ENCODE data around the gene VSIG10. TPM values are rescaled to one million over a fixed set of nuclear protein-coding genes. Genes with fewer than 3 reads are reported as not detected.
A peak's percentile ranks its signal among the peaks of the same experiment; 100 is the strongest.

The VSIG10 gene
- total RNA-seq, 1 donor from 2014 or later = 38.3 TPM

DNA sequence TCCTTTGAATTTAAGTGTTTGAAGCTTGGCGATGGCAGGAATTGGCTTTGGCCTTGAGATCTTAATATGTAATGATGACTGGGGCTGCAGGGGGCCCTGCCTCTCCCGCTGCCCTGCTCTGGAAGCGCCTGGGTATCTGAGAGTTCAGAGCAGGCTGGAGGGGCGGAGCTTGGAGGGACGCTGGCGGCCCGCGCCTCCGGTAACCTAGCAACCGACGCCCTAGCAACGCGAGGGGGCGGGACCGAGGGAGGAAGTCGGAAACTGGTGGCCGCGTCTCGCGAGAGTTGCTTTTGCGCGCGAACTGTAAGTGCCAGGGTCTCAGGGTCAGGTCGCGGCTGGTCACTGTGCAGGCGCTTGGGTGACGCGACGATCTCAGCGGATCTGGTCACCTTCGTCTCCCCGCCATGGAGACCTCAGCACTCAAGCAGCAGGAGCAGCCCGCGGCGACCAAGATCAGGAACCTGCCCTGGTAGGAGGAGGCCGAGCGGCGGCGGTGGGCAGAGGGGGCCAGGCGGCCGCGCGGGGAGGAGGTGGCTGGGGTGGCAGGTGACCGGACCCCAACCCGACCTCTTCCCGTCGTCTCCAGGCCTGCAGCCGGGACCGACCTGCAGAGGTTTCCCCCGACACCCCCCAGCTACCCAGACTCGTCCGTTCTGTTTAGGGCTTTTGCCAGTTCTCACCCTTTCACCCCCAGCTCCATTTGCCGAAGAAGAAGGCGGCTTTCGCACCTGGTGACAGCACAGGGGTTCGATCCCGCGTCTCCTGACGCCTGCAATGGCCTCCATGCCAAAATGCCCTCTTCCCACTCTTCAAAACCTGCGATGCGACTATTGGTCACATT is 87.2 kb downstream of the VSIG10 start, which contains the start of gene RFC5:
TSS of gene RFC5 (plus strand) at position 280 of the 841 bp plus-strand sequence. CDS start at position 405, 125 bp downstream.
- H3K9me3 ChIP-seq = no peaks in the 10 kb centered on the region
- intact Hi-C loops (cut with DNase I) = loop anchor here (2.0 to 10.0 kb wide), 6 partner anchors 36 to 1648 kb away; partner anchors contain the start of genes PEBP1, PRKAB1, TAOK3 and VSIG10
- H3K4me1 ChIP-seq = peaks cover 0 to 4% of the 10 kb centered on the region in 2 donors
- H3K27ac ChIP-seq = peak within 1 kb of the TSS in 1 of 2 donors; percentile 22
- H3K4me3 ChIP-seq = peak within 1 kb of the TSS; percentile 67 to 84
- TF ChIP-seq, protein P1, sequence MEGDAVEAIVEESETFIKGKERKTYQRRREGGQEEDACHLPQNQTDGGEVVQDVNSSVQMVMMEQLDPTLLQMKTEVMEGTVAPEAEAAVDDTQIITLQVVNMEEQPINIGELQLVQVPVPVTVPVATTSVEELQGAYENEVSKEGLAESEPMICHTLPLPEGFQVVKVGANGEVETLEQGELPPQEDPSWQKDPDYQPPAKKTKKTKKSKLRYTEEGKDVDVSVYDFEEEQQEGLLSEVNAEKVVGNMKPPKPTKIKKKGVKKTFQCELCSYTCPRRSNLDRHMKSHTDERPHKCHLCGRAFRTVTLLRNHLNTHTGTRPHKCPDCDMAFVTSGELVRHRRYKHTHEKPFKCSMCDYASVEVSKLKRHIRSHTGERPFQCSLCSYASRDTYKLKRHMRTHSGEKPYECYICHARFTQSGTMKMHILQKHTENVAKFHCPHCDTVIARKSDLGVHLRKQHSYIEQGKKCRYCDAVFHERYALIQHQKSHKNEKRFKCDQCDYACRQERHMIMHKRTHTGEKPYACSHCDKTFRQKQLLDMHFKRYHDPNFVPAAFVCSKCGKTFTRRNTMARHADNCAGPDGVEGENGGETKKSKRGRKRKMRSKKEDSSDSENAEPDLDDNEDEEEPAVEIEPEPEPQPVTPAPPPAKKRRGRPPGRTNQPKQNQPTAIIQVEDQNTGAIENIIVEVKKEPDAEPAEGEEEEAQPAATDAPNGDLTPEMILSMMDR (IDR thresholded peaks at IDR 0.05) = no peak
- H3K36me3 ChIP-seq = peaks cover 0 to 5% of the 10 kb centered on the region in 2 donors
- H3K27me3 ChIP-seq = no peaks in the 10 kb centered on the region
- peak; percentile 86 to 98 for DNase-seq (ENCODE audit: low spot score in 2 of 2)

DNA sequence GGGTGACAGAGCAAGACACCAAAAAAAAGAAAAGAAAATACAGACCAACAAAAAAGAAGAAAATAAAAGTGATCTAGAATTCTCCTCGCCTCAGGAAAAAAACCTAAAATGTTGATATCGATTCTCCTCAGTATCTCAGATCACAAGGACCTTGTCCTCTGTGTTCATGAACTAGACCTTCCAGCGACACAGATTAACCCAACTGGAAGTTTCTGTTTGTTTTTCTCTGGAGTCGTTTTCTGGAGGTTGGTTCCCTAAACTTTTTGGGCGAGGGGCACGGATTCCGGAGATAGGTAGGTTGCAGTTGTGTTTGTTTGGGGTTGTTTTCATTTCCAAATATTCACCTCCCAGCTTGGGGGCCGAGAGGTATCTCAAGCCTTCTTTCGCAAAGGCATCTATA is 87.9 kb downstream of the VSIG10 start:
- intact Hi-C loops (cut with DNase I) = loop anchor here (2.0 to 10.0 kb wide), 6 partner anchors 37 to 1649 kb away; partner anchors contain the start of genes PEBP1, PRKAB1, TAOK3 and VSIG10
- DNase-seq (ENCODE audit: low spot score in 2 of 2) = no peak
- no peaks in the 10 kb centered on the region for H3K27me3 ChIP-seq
- no peak overlapping the region for H3K27ac ChIP-seq
- peak overlapping the region; percentile 67 to 84 for H3K4me3 ChIP-seq
- no peaks in the 10 kb centered on the region for H3K9me3 ChIP-seq
- TF ChIP-seq, protein P1 (IDR thresholded peaks at IDR 0.05) = no peak
- H3K36me3 ChIP-seq = peaks cover 0 to 2% of the 10 kb centered on the region in 2 donors
- peaks cover 0 to 4% of the 10 kb centered on the region in 2 donors for H3K4me1 ChIP-seq

- no peak overlapping the region for H3K27ac ChIP-seq
- H3K4me1 ChIP-seq = peaks cover 0 to 4% of the 10 kb centered on the region in 2 donors
- no peak overlapping the region for H3K4me3 ChIP-seq
- TF ChIP-seq, protein P1 (IDR thresholded peaks at IDR 0.05) = no peak
- H3K9me3 ChIP-seq = no peaks in the 10 kb centered on the region
- H3K27me3 ChIP-seq = no peaks in the 10 kb centered on the region
- intact Hi-C loops (cut with DNase I) = loop anchor here (5.0 to 10.0 kb wide), 2 partner anchors 87 to 1649 kb away; partner anchors contain the start of genes PRKAB1 and VSIG10
- no peaks in the 10 kb centered on the region for H3K36me3 ChIP-seq
- DNase-seq (ENCODE audit: low spot score in 2 of 2) = no peak
These were observed 88.5 kb downstream of the VSIG10 start for GRCh38 chr12:118015306-118015705.

Other genes with a start within 250 kb of the VSIG10 start
- 0.11 TPM for gene KSR2, start 135.0 kb downstream of the VSIG10 start, total RNA-seq
- gene RFC5, start 87.3 kb downstream of the VSIG10 start, total RNA-seq = 5.2 TPM
- 68.6 TPM for gene WSB2, start 42.8 kb downstream of the VSIG10 start, total RNA-seq
- gene PEBP1, start 32.1 kb upstream of the VSIG10 start, total RNA-seq = 312 TPM

All from ascending aorta (tissue), 2 donors.